ENCODE results near the gene CYB5B. TPM values are rescaled to one million over a fixed set of nuclear protein-coding genes. Genes with fewer than 3 reads are reported as not detected.

The CYB5B gene
- total RNA-seq, 1 donor from 2014 or later = 46.3 TPM

- TF ChIP-seq, protein P1, sequence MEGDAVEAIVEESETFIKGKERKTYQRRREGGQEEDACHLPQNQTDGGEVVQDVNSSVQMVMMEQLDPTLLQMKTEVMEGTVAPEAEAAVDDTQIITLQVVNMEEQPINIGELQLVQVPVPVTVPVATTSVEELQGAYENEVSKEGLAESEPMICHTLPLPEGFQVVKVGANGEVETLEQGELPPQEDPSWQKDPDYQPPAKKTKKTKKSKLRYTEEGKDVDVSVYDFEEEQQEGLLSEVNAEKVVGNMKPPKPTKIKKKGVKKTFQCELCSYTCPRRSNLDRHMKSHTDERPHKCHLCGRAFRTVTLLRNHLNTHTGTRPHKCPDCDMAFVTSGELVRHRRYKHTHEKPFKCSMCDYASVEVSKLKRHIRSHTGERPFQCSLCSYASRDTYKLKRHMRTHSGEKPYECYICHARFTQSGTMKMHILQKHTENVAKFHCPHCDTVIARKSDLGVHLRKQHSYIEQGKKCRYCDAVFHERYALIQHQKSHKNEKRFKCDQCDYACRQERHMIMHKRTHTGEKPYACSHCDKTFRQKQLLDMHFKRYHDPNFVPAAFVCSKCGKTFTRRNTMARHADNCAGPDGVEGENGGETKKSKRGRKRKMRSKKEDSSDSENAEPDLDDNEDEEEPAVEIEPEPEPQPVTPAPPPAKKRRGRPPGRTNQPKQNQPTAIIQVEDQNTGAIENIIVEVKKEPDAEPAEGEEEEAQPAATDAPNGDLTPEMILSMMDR (IDR thresholded peaks at IDR 0.05; ENCODE audit: insufficient read depth, low read length, poor library complexity, severe bottlenecking) = no peak
- H3K27me3 ChIP-seq (ENCODE audit: control insufficient read depth, insufficient read depth, low read length) = no peaks in the 10 kb centered on the region
- H3K4me3 ChIP-seq (ENCODE audit: low read depth, low read length) = no peak overlapping the region
- peak; percentile 39 for DNase-seq (ENCODE audit: low read depth)
- no peaks in the 10 kb centered on the region for H3K36me3 ChIP-seq (ENCODE audit: control insufficient read depth, insufficient read depth, low read length)
Measured at GRCh38 chr16:69410219-69410990, 14.0 kb upstream of the CYB5B start.

GRCh38 chr16:69411064-69411985, 13.1 kb upstream of the CYB5B start:
- TF ChIP-seq, protein P1 (IDR thresholded peaks at IDR 0.05; ENCODE audit: insufficient read depth, low read length, poor library complexity, severe bottlenecking) = no peak
- DNase-seq (ENCODE audit: low read depth) = no peak
- H3K36me3 ChIP-seq (ENCODE audit: control insufficient read depth, insufficient read depth, low read length) = no peaks in the 10 kb centered on the region

GRCh38 chr16:69412287-69412686, 12.1 kb upstream of the CYB5B start:
- H3K4me3 ChIP-seq (ENCODE audit: low read depth, low read length) = no peak overlapping the region
- no peak for DNase-seq (ENCODE audit: low read depth)
- no peaks in the 10 kb centered on the region for H3K36me3 ChIP-seq (ENCODE audit: control insufficient read depth, insufficient read depth, low read length)
- TF ChIP-seq, protein P1 (IDR thresholded peaks at IDR 0.05; ENCODE audit: insufficient read depth, low read length, poor library complexity, severe bottlenecking) = no peak
- no peaks in the 10 kb centered on the region for H3K27me3 ChIP-seq (ENCODE audit: control insufficient read depth, insufficient read depth, low read length)

More at GRCh38 chr16:69411064-69411985, 13.1 kb upstream of the CYB5B start:
- no peaks in the 10 kb centered on the region for H3K27me3 ChIP-seq (ENCODE audit: control insufficient read depth, insufficient read depth, low read length)
- H3K4me3 ChIP-seq (ENCODE audit: low read depth, low read length) = no peak overlapping the region

DNA sequence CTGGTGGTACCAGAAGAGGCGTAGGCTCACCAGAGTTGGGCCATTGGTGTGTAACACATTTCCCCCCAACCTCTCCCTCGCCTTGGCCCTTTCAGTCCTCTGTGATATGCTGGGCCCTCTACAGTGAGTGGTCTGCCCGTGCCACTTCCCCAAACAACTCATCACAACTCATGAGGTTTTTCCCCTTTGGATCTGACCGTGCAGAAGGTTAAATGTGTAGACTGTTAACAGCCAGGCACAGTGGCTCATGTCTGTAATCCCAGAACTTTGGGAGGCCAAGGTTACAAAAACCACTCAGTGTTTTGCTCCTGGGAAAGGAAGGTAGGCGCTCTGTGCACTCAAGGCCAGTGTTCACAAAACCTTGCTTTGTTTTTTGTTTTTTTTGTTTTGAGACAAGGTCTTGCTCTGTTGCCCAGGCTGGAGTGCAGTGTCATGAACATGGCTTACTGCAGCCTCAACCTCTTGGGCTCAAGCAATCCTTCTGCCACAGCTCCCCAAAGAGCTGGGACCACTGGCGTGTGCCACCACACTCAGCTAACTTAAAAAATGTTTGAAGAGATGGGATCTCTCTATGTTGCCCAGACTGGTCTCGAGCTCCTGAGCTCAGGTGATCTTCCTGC, 11.3 kb upstream of the CYB5B start:
- Histone ChIP-seq H3K36me3 (ENCODE audit: control insufficient read depth, insufficient read depth, low read length) (no peaks in the 10 kb centered on the region), H3K4me3 (ENCODE audit: low read depth, low read length) (no peak overlapping the region), H3K27me3 (ENCODE audit: control insufficient read depth, insufficient read depth, low read length) (no peaks in the 10 kb centered on the region)
- no peak for DNase-seq (ENCODE audit: low read depth)
- TF ChIP-seq, protein P1 (IDR thresholded peaks at IDR 0.05; ENCODE audit: insufficient read depth, low read length, poor library complexity, severe bottlenecking) = no peak

DNA sequence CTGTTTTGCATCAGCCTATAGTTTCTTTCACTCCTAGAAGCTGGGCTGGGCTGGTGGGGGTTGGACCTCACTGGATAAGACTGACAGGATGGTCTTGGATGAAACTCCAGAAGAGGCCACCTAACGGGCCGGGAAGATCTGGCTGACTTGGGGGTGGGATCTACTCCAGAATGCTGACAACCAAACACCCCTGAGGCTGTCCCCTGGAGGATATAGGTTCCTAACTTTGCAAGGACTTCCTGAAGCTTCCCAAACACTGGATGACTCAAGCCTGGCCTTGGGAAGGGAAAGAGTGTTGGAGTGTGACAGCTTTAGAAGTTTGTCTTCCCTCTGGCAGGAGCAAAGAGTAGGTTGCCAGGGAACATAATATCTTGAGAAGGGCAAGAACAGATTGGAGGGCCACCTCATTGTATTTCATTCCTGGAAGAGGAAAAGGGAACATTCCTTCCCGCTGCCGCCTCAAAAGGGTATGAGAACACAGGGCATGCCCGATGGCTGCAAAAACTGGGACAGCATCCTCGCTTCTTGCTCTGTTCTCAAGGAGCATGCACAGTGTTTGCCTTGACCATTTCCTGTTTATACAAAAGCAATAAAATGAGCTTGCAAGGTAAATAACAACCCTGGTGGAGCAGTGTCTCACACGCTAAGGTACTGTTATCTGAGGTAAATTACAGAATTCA, 6.8 kb upstream of the CYB5B start:
- Histone ChIP-seq H3K36me3 (ENCODE audit: control insufficient read depth, insufficient read depth, low read length) (no peaks in the 10 kb centered on the region), H3K4me3 (ENCODE audit: low read depth, low read length) (no peak overlapping the region), H3K27me3 (ENCODE audit: control insufficient read depth, insufficient read depth, low read length) (no peaks in the 10 kb centered on the region)
- TF ChIP-seq, protein P1 (IDR thresholded peaks at IDR 0.05; ENCODE audit: insufficient read depth, low read length, poor library complexity, severe bottlenecking) = no peak
- DNase-seq (ENCODE audit: low read depth) = peak; percentile 49

Measured in kidney epithelial cell (primary cell).